GM18498 (cell line): Measurements from ENCODE around the gene RERE.

Experiments
- ATAC-seq: cut with Tn5 transposase; IDR thresholded peaks from one replicate; pipeline ENCODE4 v1.9.1; 2021; ENCODE audit warnings: mild to moderate bottlenecking, moderate library complexity; ENCODE audit not compliant: unreplicated experiment

The RERE gene

DNA sequence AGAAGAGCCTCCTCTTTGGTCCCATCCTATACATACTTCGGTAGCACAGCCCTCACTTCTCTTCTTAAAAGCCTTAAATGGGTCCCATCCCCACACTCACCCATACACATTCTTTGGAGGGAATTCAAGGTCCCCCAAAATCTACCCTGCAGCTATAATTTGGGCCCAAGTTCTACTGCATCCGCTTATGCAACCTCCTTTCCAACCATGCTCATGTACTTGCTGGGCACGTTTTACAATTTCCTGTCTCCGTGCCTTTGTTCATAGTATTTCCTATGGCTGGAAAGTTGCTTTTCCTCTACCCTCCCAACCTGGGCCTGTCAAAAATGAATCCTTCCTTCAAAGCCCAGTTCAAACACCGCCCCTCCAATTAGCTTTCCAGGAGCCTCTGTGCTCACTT is 399.8 kb downstream of the RERE start:
- no peak for ATAC-seq

DNA sequence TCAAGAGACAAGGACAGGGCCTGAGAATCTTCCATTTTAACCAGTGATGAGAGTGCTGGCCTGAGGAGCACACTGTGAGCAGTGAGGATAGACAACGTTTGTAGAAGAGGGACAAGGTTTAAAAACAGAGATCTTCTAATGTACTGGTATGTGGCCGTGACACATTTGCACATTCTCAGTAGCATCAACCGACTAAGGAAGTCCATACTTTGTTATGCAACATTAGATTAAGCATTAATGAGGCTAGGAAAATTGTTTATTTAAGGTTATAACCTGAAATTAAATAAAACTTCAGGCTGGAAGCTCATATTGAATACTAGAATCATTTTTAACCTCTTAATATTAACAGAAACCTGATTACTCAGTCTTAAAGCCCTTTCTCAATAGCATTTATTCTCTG is 400.6 kb downstream of the RERE start:
- no peak for ATAC-seq

GRCh38 chr1:8415526-8416278 is 401.7 kb downstream of the RERE start:
- ATAC-seq, result no peak

DNA sequence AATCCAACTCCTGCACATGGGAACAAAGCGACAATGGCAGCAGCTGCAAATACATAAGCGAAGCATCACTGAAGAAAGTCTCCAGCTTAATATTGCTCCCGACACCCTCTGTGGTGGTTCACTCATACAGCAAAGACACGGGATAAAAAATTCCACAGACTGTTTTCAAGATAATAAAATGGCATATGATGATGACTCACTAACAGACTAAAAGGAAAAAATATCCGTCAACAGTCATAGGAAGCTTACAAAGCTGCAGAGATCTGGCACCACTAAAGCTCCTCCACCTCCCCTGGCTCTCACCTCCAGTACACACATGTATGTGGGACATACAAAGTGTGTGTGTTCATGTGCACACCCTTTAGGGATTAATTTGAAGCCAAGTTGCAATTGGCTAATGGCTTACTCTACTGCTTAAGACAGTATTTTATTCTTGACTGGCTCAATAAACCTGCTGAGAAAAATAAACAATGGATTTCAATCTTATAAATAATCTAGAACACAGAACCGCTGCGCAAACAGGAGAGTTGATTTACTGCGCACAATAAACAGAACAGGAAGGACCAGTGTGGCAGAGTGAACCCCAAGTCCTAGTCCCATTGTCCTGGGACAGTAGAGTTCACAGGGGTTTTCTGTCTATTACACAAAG is 405.1 kb downstream of the RERE start:
- ATAC-seq, result no peak

- ATAC-seq, result no peak
Measured at GRCh38 chr1:8411803-8412182, 405.6 kb downstream of the RERE start.

DNA sequence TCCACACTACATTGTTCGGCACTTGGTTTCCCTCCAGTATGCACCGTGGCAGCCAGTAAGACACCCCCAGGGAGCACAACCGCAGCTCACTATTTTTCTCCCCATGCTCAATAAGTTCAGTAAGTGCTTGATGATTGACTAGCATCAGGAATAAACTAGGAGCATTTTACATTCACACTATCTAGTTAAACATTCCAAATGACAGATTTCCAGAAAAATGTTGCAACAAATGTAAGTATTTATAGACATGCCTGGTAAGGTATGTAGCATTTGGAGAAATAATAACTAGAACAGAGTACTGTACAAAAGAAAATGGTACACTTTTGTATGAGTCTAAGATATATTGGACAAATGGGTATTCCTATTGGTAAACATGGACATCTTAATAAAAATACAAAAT is 406.6 kb downstream of the RERE start:
- no peak for ATAC-seq

DNA sequence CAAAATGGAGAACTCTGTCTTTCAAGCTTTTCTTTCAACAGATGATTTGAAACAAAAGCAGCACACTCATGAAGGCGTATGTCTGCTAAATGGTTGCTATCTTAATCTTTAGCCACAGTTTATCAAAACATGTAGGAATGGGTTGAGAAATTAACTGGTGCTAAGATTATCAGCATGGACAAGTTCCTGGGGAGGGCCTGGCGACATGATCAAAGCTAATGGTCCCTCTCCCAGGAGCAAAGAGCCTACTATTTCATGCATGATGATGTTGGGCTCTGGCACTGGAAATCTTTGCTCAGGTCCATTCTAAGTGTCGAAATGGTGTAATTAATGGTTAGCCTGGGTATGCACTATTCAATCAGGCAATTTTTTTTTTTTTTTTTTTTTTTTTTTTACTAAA is 407.8 kb downstream of the RERE start:
- no peak for ATAC-seq

GRCh38 chr1:8409106-8409505 is 408.3 kb downstream of the RERE start:
- no peak for ATAC-seq

DNA sequence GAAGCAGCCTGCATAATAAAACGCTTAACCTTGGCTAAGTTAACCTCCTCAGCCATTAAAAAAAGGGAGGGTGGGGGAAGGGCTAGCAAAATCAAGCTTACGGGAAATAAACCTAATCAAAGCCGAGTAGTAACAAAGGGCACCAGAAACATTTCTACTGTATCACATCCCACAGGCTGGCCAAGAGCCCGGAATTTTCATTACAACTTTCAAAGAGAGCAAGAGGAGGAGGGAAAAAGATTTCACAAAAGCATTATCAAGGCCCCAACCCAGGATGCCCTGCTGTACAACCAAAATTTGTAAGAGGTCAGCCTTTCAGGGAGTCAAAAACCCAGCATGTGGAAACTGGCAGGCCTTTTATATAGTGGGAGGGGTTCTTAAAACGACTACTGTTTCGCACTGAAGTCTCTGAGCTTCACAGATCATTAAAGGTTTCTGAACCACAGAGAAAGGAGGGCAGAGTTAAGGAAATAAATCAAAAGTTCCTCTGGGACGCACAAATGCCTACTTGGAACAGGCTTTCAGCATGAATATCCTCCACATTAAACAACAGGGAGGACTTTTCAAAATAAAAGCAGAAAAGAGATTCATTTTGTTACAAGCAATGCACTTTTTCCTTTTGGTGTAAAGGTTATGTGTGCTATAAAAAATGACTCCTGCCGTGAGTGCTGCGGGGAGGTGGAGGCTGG is 409.1 kb downstream of the RERE start:
- ATAC-seq, result no peak

DNA sequence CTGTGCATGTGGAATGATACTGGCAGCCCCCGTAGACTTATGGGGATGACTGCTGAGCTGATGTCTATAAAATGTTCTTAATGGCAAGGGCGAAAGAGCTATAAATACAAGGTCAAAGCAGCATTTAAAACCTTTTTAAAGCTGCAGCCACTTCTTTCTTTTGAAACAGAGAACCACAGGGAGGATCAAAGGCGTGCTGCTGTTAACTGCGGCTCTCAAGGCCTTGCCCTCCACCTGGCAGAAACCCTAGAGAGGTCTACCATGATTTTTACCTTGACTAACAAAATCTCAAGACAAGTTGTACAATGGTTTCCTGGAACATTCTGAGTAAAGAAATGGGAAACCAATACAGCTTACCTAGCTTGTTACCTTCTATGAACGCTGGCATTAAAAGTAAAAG is 409.8 kb downstream of the RERE start:
- ATAC-seq, result no peak

GRCh38 chr1:8406960-8407359 is 410.5 kb downstream of the RERE start:
- ATAC-seq, result no peak

- ATAC-seq, result no peak
Measured at GRCh38 chr1:8406011-8406410, 411.4 kb downstream of the RERE start.

DNA sequence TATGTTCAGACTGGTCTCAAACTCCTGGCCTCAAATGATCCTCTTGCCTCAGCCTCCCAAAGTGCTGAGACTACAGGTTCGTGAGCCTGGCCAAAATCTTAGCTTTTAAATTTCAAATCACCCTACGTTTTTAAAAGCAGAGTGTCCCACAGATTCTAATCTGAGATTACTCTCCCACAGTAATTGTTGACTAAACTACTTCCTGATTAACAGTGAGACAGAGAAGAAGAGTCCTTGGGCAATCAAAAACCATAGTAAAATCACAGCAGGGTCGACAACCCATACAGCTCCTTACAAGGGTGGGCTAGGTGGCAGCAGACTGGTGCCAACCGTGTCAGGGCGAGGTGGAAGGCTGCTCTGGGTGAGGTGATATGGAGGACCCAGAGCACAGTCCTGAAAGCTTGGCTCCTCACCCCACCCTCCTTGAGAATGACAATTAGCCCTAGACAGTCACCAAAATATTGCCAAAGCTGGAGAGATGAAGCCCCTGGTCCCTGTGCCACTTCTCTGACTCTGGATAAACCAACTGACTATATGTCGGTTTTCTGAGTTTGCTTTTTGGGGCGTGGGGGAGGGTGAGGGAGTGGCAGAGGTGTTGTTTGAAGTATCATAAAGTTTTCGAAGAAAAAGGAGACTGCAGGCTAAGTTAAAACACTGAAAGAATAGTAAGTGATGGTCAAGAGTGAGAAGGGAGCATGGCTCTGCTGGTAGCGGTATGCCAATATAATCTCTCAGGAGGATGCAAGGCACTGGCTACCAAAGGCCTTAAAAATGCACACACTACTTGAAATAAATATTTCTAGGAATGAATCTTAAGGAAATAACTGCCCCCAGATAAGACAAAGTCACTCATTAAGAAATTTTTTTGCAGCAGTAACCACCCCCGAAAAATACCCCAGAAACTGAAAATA is 412.7 kb downstream of the RERE start:
- ATAC-seq, result no peak

DNA sequence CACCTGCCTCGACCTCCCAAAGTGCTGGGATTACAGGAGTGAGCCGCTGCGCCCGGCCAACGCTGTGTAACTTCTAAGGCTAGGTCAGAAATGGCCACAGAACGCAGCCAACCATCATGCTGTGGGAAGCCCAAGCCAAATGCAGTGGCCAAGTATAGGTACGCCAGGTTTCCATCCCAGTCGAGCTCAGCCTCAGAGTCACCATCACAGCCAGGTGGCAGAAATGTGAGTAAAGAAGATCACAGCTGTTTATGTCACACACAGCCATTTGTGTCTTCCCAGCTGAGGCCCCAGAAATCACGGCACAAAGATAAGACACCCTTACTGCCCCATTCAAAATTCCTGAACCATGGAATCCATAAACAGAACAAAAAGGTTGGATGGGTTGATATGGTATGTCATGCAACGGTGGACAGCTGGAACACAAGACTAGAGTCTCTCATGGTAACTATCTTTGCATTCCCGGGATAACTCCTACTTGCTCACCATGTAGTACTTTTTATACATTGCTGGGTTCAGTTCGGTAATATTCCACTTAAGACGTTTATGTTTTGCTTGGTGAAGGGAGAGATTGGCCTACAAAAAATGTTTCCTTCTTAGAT is 415.2 kb downstream of the RERE start:
- ATAC-seq, result no peak

- ATAC-seq, result no peak
Measured at GRCh38 chr1:8398677-8399076, 418.8 kb downstream of the RERE start.

DNA sequence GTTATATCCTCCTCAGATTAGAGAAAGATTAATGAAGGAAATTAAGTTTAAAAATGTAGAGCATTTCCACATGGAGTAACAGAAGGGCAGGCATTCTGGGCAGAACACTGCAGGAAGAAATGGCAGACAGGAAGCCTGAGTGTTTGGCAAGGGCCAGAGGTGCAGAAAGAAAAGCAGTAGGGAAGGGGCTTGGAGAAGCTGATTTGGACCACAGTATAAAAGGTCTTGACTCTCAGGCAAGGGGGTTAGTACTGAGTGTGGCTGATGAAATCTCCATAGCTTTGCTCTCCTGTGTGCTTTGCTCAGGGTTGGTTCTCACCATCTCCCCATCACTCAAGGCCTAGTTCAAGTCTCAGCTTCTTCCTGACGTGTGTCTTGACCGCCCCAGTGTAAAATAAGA is 419.4 kb downstream of the RERE start:
- no peak for ATAC-seq

- ATAC-seq, result peak; percentile 63
Measured at GRCh38 chr1:8397511-8397910, 419.9 kb downstream of the RERE start.

- peak; percentile 53 for ATAC-seq
Measured at GRCh38 chr1:8396786-8397406, 420.5 kb downstream of the RERE start.

- ATAC-seq, result no peak
Measured at GRCh38 chr1:8396083-8396785, 421.2 kb downstream of the RERE start.

- ATAC-seq, result no peak
Measured at GRCh38 chr1:8395433-8395866, 422.0 kb downstream of the RERE start.
